HEK293 (cell line): Measurements from ENCODE around the gene LIME1.

Experiments
- CTCF ChIA-PET: fragments of 350-600 bp; formaldehyde crosslinking; extraction: SDS; loops from one replicate; lab custom pipeline; 2021; ENCODE audit warnings: antibody characterized with exemption; lab: Yijun Ruan, JAX
- POLR2A ChIA-PET: fragments of 300-600 bp; formaldehyde crosslinking; extraction: SDS; loops from one replicate; lab custom pipeline; 2020; ENCODE audit warnings: antibody characterized with exemption, inconsistent platforms; lab: Yijun Ruan, JAX
- H3K27ac ChIP-seq: fragments of 200-500 bp; sonication (Bioruptor generic); 2 replicates; pipeline ENCODE4 v1.5.1; 2014; ENCODE audit warnings: low read depth, low read length, control low read depth, inconsistent platforms; ENCODE audit errors: extremely low read depth
- H3K36me3 ChIP-seq, 2 experiments: fragments of 200-500 bp in 1 of 2; sonication (Bioruptor generic) in 1 of 2; 1 replicate in 1 of 2; 2 replicates in 1 of 2; pipeline ENCODE4 v1.5.1; 2014 to 2017; ENCODE audit warnings: inconsistent platforms in 2 of 2, low read length in 2 of 2; ENCODE audit not compliant: control insufficient read depth in 2 of 2, insufficient read depth in 1 of 2
- H3K4me1 ChIP-seq: fragments of 200-500 bp; sonication (Bioruptor generic); 2 replicates; pipeline ENCODE4 v1.5.1; 2014; ENCODE audit warnings: mild to moderate bottlenecking, low read length, inconsistent platforms; ENCODE audit not compliant: control insufficient read depth, insufficient read depth
- H3K4me3 ChIP-seq: 2 replicates; pipeline ENCODE4 v1.5.1; 2011; ENCODE audit warnings: low read depth, mild to moderate bottlenecking, control low read depth, low read length, moderate library complexity
- H3K9me3 ChIP-seq: fragments of 200-500 bp; sonication (Bioruptor generic); 2 replicates; pipeline ENCODE4 v1.5.1; 2014; ENCODE audit warnings: low read depth, low read length, inconsistent platforms; ENCODE audit not compliant: control insufficient read depth, insufficient read depth
- EGR2 ChIP-seq: fragments of 450-650 bp; formaldehyde crosslinking; IDR thresholded peaks from 2 replicates; pipeline ENCODE4 v1.5.1; 2016; ENCODE audit warnings: low read depth, missing biosample characterization, missing genetic modification characterization
- INSM2 ChIP-seq: fragments of 450-650 bp; formaldehyde crosslinking; IDR thresholded peaks from 2 replicates; pipeline ENCODE4 v1.5.1; 2016; ENCODE audit warnings: missing biosample characterization, missing genetic modification characterization
- TSHZ1 ChIP-seq: fragments of 450-650 bp; formaldehyde crosslinking; IDR thresholded peaks from 2 replicates; pipeline ENCODE4 v1.5.1; 2016; ENCODE audit warnings: missing biosample characterization, missing genetic modification characterization, borderline replicate concordance
- ZBTB48 ChIP-seq: fragments of 450-650 bp; formaldehyde crosslinking; IDR thresholded peaks from 2 replicates; pipeline ENCODE4 v1.5.1; 2016; ENCODE audit warnings: missing biosample characterization, missing genetic modification characterization
- ZFHX2 ChIP-seq: fragments of 450-650 bp; formaldehyde crosslinking; conservative IDR thresholded peaks from 2 replicates; pipeline ENCODE4 v1.5.1; 2016; ENCODE audit warnings: missing biosample characterization, missing genetic modification characterization
- ZIC2 ChIP-seq: fragments of 450-650 bp; formaldehyde crosslinking; IDR thresholded peaks from 2 replicates; pipeline ENCODE4 v1.5.1; 2016; ENCODE audit warnings: missing biosample characterization, missing genetic modification characterization
- ZNF121 ChIP-seq: fragments of 450-650 bp; formaldehyde crosslinking; IDR thresholded peaks from 2 replicates; pipeline ENCODE4 v1.5.1; 2016; ENCODE audit warnings: missing biosample characterization, missing genetic modification characterization
- ZNF157 ChIP-seq: fragments of 450-650 bp; formaldehyde crosslinking; IDR thresholded peaks from 2 replicates; pipeline ENCODE4 v1.5.1; 2016; ENCODE audit warnings: missing biosample characterization, missing genetic modification characterization
- ZNF24 ChIP-seq: fragments of 450-650 bp; formaldehyde crosslinking; IDR thresholded peaks from 2 replicates; pipeline ENCODE4 v1.5.1; 2016; ENCODE audit warnings: missing biosample characterization, missing genetic modification characterization
- ZNF677 ChIP-seq: fragments of 450-650 bp; IDR thresholded peaks from 2 replicates; pipeline ENCODE4 v1.5.0; 2018; ENCODE audit warnings: missing biosample characterization, mild to moderate bottlenecking, missing genetic modification characterization, moderate library complexity
- ZNF747 ChIP-seq: fragments of 450-650 bp; formaldehyde crosslinking; IDR thresholded peaks from 2 replicates; pipeline ENCODE4 v1.5.1; 2016; ENCODE audit warnings: missing biosample characterization, missing genetic modification characterization
- ZNF792 ChIP-seq: fragments of 450-650 bp; formaldehyde crosslinking; IDR thresholded peaks from 2 replicates; pipeline ENCODE4 v1.5.1; 2016; ENCODE audit warnings: missing biosample characterization, missing genetic modification characterization
- TF ChIP-seq, protein P1 (sequence below): fragments of 450-650 bp; formaldehyde crosslinking; IDR thresholded peaks from 2 replicates; pipeline ENCODE4 v1.5.1; 2017; ENCODE audit warnings: missing biosample characterization, missing genetic modification characterization
- TF ChIP-seq, protein P2 (sequence below): fragments of 450-650 bp; formaldehyde crosslinking; IDR thresholded peaks from 2 replicates; pipeline ENCODE4 v1.5.1; 2017; ENCODE audit warnings: missing biosample characterization, missing genetic modification characterization
- TF ChIP-seq, protein P3 (sequence below): fragments of 450-650 bp; formaldehyde crosslinking; IDR thresholded peaks from 2 replicates; pipeline ENCODE4 v1.5.1; 2017; ENCODE audit warnings: missing biosample characterization, missing genetic modification characterization

LIME1 gene

GRCh38 chr20:63782521-63782971 lies 46.1 kb downstream of the LIME1 start:
- no peak for TF ChIP-seq ZNF747 (tag by site-specific recombination)
- peak; percentile 76 for TF ChIP-seq ZNF121 (tag by site-specific recombination)
- peak; percentile 64 for TF ChIP-seq EGR2 (tag by site-specific recombination)
- TF ChIP-seq, protein P1, sequence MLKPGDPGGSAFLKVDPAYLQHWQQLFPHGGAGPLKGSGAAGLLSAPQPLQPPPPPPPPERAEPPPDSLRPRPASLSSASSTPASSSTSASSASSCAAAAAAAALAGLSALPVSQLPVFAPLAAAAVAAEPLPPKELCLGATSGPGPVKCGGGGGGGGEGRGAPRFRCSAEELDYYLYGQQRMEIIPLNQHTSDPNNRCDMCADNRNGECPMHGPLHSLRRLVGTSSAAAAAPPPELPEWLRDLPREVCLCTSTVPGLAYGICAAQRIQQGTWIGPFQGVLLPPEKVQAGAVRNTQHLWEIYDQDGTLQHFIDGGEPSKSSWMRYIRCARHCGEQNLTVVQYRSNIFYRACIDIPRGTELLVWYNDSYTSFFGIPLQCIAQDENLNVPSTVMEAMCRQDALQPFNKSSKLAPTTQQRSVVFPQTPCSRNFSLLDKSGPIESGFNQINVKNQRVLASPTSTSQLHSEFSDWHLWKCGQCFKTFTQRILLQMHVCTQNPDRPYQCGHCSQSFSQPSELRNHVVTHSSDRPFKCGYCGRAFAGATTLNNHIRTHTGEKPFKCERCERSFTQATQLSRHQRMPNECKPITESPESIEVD (tag by site-specific recombination), result no peak
- no peak for TF ChIP-seq INSM2 (tag by site-specific recombination)
- peak; percentile 46 for TF ChIP-seq ZFHX2 (tag by site-specific recombination)
- Histone ChIP-seq H3K9me3 (no peaks in the 10 kb centered on the region), H3K4me1 (no peaks in the 10 kb centered on the region), H3K36me3 (no peaks in the 10 kb centered on the region), H3K4me3 (no peak overlapping the region), H3K27ac (no peak overlapping the region)
- CTCF ChIA-PET, result interaction anchor here (0.7 kb wide), 1 partner anchor 22 kb away, joined by 3 read pairs; no protein-coding TSS in a partner anchor
- POLR2A ChIA-PET, result no interaction called here

DNA sequence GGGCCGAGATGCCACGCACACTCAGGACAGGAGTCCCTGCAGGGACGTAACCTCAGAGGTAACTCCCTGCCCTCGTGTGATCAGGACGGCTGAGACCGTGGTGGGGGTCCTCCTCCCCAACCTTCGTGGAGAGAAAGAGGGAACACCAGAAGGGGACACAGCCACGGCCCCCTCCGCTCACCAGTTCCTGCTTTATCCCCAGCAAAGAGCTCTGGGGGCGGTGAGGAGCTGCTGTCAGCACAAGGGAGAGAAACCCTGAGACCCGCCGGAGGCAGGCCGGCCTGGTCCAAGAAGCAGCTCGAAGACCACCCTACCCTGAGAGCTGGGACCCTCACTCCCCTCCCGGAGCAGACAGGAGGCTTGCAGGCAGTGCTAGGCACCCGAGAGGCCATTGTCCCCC lies 47.5 kb downstream of the LIME1 start:
- no peak overlapping the region for H3K4me3 ChIP-seq
- ChIA-PET CTCF (interaction anchor here (0.6 to 4.5 kb wide), 3 partner anchors 9 to 37 kb away, joined by 3 to 29 read pairs (median 7); no protein-coding TSS in a partner anchor), POLR2A (interaction anchor here (1.0 kb wide), 1 partner anchor 81 kb away, joined by 3 read pairs; the partner anchor contains the start of gene TPD52L2)
- no peaks in the 10 kb centered on the region for H3K9me3 ChIP-seq
- H3K36me3 ChIP-seq, result no peaks in the 10 kb centered on the region
- TF ChIP-seq ZNF24 (tag by site-specific recombination) (no peak), ZBTB48 (no peak), ZNF792 (tag by site-specific recombination) (no peak), TSHZ1 (tag by site-specific recombination) (no peak), ZNF157 (no peak)
- TF ChIP-seq, protein P2, sequence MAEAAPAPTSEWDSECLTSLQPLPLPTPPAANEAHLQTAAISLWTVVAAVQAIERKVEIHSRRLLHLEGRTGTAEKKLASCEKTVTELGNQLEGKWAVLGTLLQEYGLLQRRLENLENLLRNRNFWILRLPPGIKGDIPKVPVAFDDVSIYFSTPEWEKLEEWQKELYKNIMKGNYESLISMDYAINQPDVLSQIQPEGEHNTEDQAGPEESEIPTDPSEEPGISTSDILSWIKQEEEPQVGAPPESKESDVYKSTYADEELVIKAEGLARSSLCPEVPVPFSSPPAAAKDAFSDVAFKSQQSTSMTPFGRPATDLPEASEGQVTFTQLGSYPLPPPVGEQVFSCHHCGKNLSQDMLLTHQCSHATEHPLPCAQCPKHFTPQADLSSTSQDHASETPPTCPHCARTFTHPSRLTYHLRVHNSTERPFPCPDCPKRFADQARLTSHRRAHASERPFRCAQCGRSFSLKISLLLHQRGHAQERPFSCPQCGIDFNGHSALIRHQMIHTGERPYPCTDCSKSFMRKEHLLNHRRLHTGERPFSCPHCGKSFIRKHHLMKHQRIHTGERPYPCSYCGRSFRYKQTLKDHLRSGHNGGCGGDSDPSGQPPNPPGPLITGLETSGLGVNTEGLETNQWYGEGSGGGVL, result no peak
- no peaks in the 10 kb centered on the region for H3K4me1 ChIP-seq
- no peak overlapping the region for H3K27ac ChIP-seq

DNA sequence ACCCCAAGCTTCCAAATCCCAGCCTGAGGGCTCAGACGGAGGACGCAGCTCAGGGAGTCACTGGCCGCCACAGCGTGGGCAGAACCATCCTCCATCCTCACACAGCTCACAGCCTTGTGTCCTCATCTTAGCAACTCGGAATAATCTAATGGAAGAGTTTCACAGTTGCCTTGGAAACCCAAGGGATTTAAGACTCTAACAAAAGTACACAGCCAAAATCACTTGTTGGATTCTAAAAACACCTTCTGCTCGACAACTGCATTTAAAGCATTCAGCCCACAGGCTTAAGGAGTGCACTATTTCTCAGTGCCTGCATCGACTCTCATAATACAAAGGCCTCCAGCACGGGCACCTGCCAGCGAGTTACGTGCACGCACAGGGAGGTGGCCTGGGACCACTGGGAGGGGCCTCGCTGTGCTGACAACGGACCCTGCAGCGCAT lies 49.2 kb downstream of the LIME1 start:
- ChIA-PET CTCF (interaction anchor here (0.6 to 4.5 kb wide), 9 partner anchors 9 to 188 kb away, joined by 3 to 29 read pairs (median 4); partner anchors contain the start of gene TPD52L2), POLR2A (interaction anchor here (1.8 kb wide), 1 partner anchor 79 kb away, joined by 9 read pairs; the partner anchor contains the start of gene TPD52L2)
- peaks cover 0 to 15% of the 10 kb centered on the region in 2 experiments; a peak in 1 of 3 replicates for H3K36me3 ChIP-seq
- TF ChIP-seq ZNF677 (no peak), ZIC2 (tag by site-specific recombination) (no peak)
- TF ChIP-seq, protein P3, sequence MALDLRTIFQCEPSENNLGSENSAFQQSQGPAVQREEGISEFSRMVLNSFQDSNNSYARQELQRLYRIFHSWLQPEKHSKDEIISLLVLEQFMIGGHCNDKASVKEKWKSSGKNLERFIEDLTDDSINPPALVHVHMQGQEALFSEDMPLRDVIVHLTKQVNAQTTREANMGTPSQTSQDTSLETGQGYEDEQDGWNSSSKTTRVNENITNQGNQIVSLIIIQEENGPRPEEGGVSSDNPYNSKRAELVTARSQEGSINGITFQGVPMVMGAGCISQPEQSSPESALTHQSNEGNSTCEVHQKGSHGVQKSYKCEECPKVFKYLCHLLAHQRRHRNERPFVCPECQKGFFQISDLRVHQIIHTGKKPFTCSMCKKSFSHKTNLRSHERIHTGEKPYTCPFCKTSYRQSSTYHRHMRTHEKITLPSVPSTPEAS, result no peak
- H3K4me3 ChIP-seq, result no peak overlapping the region
- no peaks in the 10 kb centered on the region for H3K9me3 ChIP-seq
- H3K4me1 ChIP-seq, result no peaks in the 10 kb centered on the region
- H3K27ac ChIP-seq, result no peak overlapping the region
